Tibial nerve (tissue), 4 donors: ENCODE results near the gene GLT8D2. TPM values are rescaled to one million over a fixed set of nuclear protein-coding genes. Genes with fewer than 3 reads are reported as not detected.
A peak's percentile ranks its signal among the peaks of the same experiment; 100 is the strongest.

Source experiments
- DNase-seq, 2 donors: peaks; one replicate each; pipeline ENCODE4 v3.0.0-alpha.2; 2019; ENCODE audit warnings: low spot score in 2 of 2
- H3K27ac ChIP-seq, 4 donors: fragments of 200-600 bp; sonication (generic) in 3 of 4; one replicate each; pipeline ENCODE4 v1.5.1; 2017 to 2019; ENCODE audit warnings: mild to moderate bottlenecking in 1 of 4
- H3K27me3 ChIP-seq, 2 donors: fragments of 200-600 bp; sonication (generic) in 1 of 2; one replicate each; pipeline versions ENCODE4 v1.5.1 to v1.6.0; 2017 to 2019
- H3K36me3 ChIP-seq, 3 donors: fragments of 200-600 bp; sonication (generic); one replicate each; pipeline ENCODE4 v1.5.1; 2018 to 2019
- H3K4me1 ChIP-seq, 4 donors: fragments of 200-600 bp; sonication (generic) in 3 of 4; one replicate each; pipeline ENCODE4 v1.5.1; 2017 to 2019
- H3K4me3 ChIP-seq, 4 donors: fragments of 200-600 bp; sonication (generic) in 3 of 4; one replicate each; pipeline ENCODE4 v1.5.1; 2017 to 2019; ENCODE audit warnings: mild to moderate bottlenecking in 1 of 4, moderate library complexity in 1 of 4
- H3K9me3 ChIP-seq, 4 donors: fragments of 200-600 bp; sonication (generic) in 3 of 4; one replicate each; pipeline ENCODE4 v1.5.1; 2017 to 2019
- CTCF ChIP-seq, 5 experiments: fragments of 200-600 bp in 3 of 5; fragments of 450-650 bp in 2 of 5; sonication (generic) in 3 of 5; IDR thresholded peaks; one replicate each; pipeline ENCODE4 v1.5.1; 2016 to 2019; ENCODE audit warnings: antibody characterized with exemption in 5 of 5, mild to moderate bottlenecking in 3 of 5, moderate library complexity in 2 of 5
- EP300 ChIP-seq, 2 donors: sonication (generic); formaldehyde crosslinking; IDR thresholded peaks; one replicate each; pipeline ENCODE4 v1.6.1; 2017; ENCODE audit warnings: antibody characterized with exemption in 2 of 2, mild to moderate bottlenecking in 1 of 2
- POLR2A ChIP-seq, 2 donors: fragments of 450-650 bp; IDR thresholded peaks; one replicate each; pipeline ENCODE4 v1.6.1; 2017; ENCODE audit warnings: antibody characterized with exemption in 2 of 2, mild to moderate bottlenecking in 2 of 2, moderate library complexity in 2 of 2
- WGBS, 2 donors: methylation state at CpG; one replicate each; pipeline ENCODE4 v1.1.5; 2018; 5-methylcytosine and 5-hydroxymethylcytosine counted together
- total RNA-seq, 4 donors: library from RNA; depleted of rRNA; stranded (reverse); fragments of >200 nt; gene quantifications; one replicate each; pipeline ENCODE4 v1.1.0, GENCODE V29; 2016

GLT8D2 gene
- total RNA-seq, 4 donors from 2014 or later = 19.8 to 32.9 (median 26.4) TPM

DNA sequence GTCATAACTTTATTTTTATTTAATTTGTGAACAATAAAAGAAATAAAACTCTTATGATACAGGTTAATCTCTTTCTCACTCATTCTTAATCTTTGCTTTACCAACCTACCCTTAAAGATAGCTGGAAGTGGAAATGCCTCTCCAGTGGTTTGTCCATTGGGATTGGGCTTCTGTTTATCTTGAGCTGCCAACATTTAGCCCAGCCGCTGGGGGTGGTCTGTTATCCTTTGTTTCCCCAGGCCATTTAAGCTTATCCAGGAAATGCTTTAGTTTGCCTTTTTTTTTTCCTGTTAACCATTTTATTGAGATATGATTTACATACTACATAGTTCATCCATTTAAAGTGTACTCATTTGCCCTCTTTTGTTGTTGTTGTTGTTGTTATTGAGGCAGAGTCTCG, 76.1 kb downstream of the GLT8D2 start:
- Histone ChIP-seq H3K4me1 (peaks cover 0 to 29% (median 5%) of the 10 kb centered on the region in 4 donors), H3K27me3 (no peaks in the 10 kb centered on the region), H3K27ac (no peak overlapping the region), H3K4me3 (no peak overlapping the region), H3K36me3 (peaks cover 0 to 19% (median 0%) of the 10 kb centered on the region in 3 donors), H3K9me3 (no peaks in the 10 kb centered on the region)
- no peak for DNase-seq
- WGBS, 2 donors = 69 to 70% methylated on average over 2 of the region's 2 CpGs
- TF ChIP-seq CTCF (IDR thresholded peaks at IDR 0.05) (no peak), EP300 (IDR thresholded peaks at IDR 0.05) (no peak), POLR2A (IDR thresholded peaks at IDR 0.05) (no peak)

DNA sequence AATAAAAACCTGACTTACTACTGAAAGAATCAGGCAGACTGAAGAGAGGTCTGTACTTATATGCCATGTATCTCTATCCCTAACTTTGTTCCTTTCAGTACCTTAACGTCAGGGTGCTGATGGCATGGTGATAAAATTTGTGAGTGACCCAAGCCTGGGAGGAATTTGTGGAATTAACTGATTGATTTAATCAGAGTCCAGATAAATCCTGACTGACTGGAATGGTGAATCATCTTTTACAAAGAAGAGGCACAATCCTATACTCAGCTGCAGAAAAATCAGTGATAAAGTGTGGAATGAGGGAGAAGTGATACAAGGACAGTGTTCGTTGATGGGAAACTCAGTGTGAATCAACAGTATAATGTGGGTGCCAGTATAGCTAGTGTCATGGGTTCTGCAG, 80.6 kb downstream of the GLT8D2 start:
- 55 to 67% methylated on average over 2 of the region's 2 CpGs for WGBS, 2 donors
- no peak for DNase-seq
- Histone ChIP-seq H3K27ac (no peak overlapping the region), H3K4me3 (no peak overlapping the region), H3K36me3 (no peaks in the 10 kb centered on the region), H3K9me3 (no peaks in the 10 kb centered on the region), H3K27me3 (no peaks in the 10 kb centered on the region), H3K4me1 (peaks cover 5 to 56% (median 26%) of the 10 kb centered on the region in 4 donors)
- TF ChIP-seq CTCF (IDR thresholded peaks at IDR 0.05) (no peak), POLR2A (IDR thresholded peaks at IDR 0.05) (no peak), EP300 (IDR thresholded peaks at IDR 0.05) (no peak)

GRCh38 chr12:103966736-103967135, 83.3 kb downstream of the GLT8D2 start:
- DNase-seq = no peak
- TF ChIP-seq POLR2A (IDR thresholded peaks at IDR 0.05) (no peak), EP300 (IDR thresholded peaks at IDR 0.05) (no peak), CTCF (IDR thresholded peaks at IDR 0.05) (no peak)
- peak overlapping the region; percentile 58 to 89 (median 76) for H3K4me3 ChIP-seq
- H3K27me3 ChIP-seq = no peaks in the 10 kb centered on the region
- H3K4me1 ChIP-seq = peaks cover 5 to 82% (median 29%) of the 10 kb centered on the region in 4 donors
- no peaks in the 10 kb centered on the region for H3K9me3 ChIP-seq
- WGBS, 2 donors = 11 to 18% methylated on average over 1 of the region's 1 CpG
- H3K27ac ChIP-seq = peak overlapping the region; percentile 79 to 94 (median 92)
- no peaks in the 10 kb centered on the region for H3K36me3 ChIP-seq

- Histone ChIP-seq H3K27ac (peak within 1 kb of the TSS; percentile 79 to 94 (median 92)), H3K27me3 (no peaks in the 10 kb centered on the region), H3K9me3 (no peaks in the 10 kb centered on the region), H3K4me1 (peaks cover 5 to 84% (median 29%) of the 10 kb centered on the region in 4 donors), H3K4me3 (peak within 1 kb of the TSS; percentile 58 to 89 (median 76)), H3K36me3 (no peaks in the 10 kb centered on the region)
- peak; percentile 97 to 98 for DNase-seq
- WGBS, 2 donors = 2 to 3% methylated on average over 42 to 55 of the region's 64 CpGs
- peak; percentile 81 to 97 for TF ChIP-seq EP300 (IDR thresholded peaks at IDR 0.05)
- TF ChIP-seq POLR2A (IDR thresholded peaks at IDR 0.05) = peak; percentile 77 to 88
- TF ChIP-seq CTCF (IDR thresholded peaks at IDR 0.05) = peak; percentile 3 to 51 (median 15)
These were observed 84.1 kb downstream of the GLT8D2 start, which contains the start of gene TDG for GRCh38 chr12:103965590-103966504. Gene TDG, plus strand, starts transcription at chr12:103965872. Its CDS starts 166 bp downstream, at chr12:103966038.

GRCh38 chr12:103965255-103965589, 84.8 kb downstream of the GLT8D2 start:
- Histone ChIP-seq H3K9me3 (no peaks in the 10 kb centered on the region), H3K4me3 (peak overlapping the region; percentile 58 to 89 (median 76)), H3K4me1 (peaks cover 5 to 77% (median 28%) of the 10 kb centered on the region in 4 donors), H3K36me3 (no peaks in the 10 kb centered on the region), H3K27me3 (no peaks in the 10 kb centered on the region), H3K27ac (peak overlapping the region; percentile 79 to 94 (median 92))
- WGBS, 2 donors = 0% methylated on average over 11 of the region's 11 CpGs
- no peak for DNase-seq
- TF ChIP-seq EP300 (IDR thresholded peaks at IDR 0.05) (no peak), CTCF (IDR thresholded peaks at IDR 0.05) (no peak), POLR2A (IDR thresholded peaks at IDR 0.05) (no peak)
